ENCODE measurements around the gene C22orf23. TPM values are rescaled to one million over a fixed set of nuclear protein-coding genes. Genes with fewer than 3 reads are reported as not detected.

C22orf23 gene
- total and polyA plus RNA-seq, 10 of the 15 experiments (the other 5 are each of a cell fraction or from before 2014, with no cell fraction given) = 0.04 to 0.38 (median 0.11) TPM; not detected in 5

DNA sequence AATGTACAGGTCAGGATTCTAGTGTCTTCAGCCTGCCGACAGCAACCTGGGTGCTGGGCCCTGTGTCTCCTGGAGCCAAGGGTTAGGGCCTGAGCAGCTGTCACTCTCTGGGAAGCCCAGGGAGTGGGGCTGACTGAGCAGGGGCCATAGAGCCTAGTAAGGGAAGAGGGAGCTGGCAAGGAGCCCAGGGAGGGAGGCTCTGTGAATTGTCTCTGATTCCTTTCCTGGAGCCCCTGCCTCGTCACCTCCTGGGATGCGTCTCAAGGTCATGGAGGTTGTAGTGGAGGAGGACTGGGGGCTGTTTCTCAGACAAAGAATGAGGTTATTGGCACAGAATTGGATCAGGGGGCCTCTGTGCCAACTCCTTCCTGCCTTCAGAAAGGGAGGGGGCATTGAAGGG lies 19.1 kb upstream of the C22orf23 start (continued):
- TF ChIP-seq, protein P1, sequence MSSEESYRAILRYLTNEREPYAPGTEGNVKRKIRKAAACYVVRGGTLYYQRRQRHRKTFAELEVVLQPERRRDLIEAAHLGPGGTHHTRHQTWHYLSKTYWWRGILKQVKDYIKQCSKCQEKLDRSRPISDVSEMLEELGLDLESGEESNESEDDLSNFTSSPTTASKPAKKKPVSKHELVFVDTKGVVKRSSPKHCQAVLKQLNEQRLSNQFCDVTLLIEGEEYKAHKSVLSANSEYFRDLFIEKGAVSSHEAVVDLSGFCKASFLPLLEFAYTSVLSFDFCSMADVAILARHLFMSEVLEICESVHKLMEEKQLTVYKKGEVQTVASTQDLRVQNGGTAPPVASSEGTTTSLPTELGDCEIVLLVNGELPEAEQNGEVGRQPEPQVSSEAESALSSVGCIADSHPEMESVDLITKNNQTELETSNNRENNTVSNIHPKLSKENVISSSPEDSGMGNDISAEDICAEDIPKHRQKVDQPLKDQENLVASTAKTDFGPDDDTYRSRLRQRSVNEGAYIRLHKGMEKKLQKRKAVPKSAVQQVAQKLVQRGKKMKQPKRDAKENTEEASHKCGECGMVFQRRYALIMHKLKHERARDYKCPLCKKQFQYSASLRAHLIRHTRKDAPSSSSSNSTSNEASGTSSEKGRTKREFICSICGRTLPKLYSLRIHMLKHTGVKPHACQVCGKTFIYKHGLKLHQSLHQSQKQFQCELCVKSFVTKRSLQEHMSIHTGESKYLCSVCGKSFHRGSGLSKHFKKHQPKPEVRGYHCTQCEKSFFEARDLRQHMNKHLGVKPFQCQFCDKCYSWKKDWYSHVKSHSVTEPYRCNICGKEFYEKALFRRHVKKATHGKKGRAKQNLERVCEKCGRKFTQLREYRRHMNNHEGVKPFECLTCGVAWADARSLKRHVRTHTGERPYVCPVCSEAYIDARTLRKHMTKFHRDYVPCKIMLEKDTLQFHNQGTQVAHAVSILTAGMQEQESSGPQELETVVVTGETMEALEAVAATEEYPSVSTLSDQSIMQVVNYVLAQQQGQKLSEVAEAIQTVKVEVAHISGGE (CRISPR knock-in tag; IDR thresholded peaks at IDR 0.05) = no peak
- TF ChIP-seq SRF (IDR thresholded peaks at IDR 0.05; ENCODE audit: low read depth in 2 of 2, low read length in 2 of 2) = no peak
- no peak for TF ChIP-seq YBX1 (IDR thresholded peaks at IDR 0.05)
- TF ChIP-seq TBL1XR1 (IDR thresholded peaks at IDR 0.05; ENCODE audit: low read depth, low read length) = no peak
- no peak for TF ChIP-seq TCF12 (IDR thresholded peaks at IDR 0.05; ENCODE audit: low read depth, low read length)
- no peak for TF ChIP-seq SIX5 (IDR thresholded peaks at IDR 0.05; ENCODE audit: low read depth, low read length, severe bottlenecking)
- TF ChIP-seq JUND (IDR thresholded peaks at IDR 0.05; ENCODE audit: low read depth, low read length) = no peak
- no peak for TF ChIP-seq DPF2 (IDR thresholded peaks at IDR 0.05)

Data from GM12878 (cell line).